GM12878 (cell line): ENCODE data around the gene RNASE13. TPM values are rescaled to one million over a fixed set of nuclear protein-coding genes. Genes with fewer than 3 reads are reported as not detected.

ENCODE experiments used
- ATAC-seq: fragments of 200-7000 bp; cut with Tn5 transposase; 3 replicates; pipeline ENCODE4 v1.9.1; 2020; ENCODE audit warnings: mild to moderate bottlenecking, moderate library complexity
- BruUV-seq: library from RNA; stranded (reverse); fragments of 400-500 nt; replicated peaks from 2 replicates; lab custom pipeline; 2021; lab: Mats Ljungman, UMichigan
- CTCF ChIA-PET: fragments of 300-600 bp; sonication (Branson Sonifier 250); formaldehyde crosslinking; extraction: SDS; loops from one replicate; lab custom pipeline; 2021; ENCODE audit warnings: inconsistent platforms; lab: Yijun Ruan, JAX
- POLR2A ChIA-PET: fragments of 350-600 bp; formaldehyde crosslinking; extraction: SDS; loops from one replicate; lab custom pipeline; 2021; ENCODE audit warnings: inconsistent platforms; lab: Charles Lee
- RAD21 ChIA-PET: fragments of 300-600 bp; sonication (Branson Sonifier 250); formaldehyde crosslinking; loops from one replicate; lab custom pipeline; 2023; ENCODE audit warnings: antibody characterized with exemption; ENCODE audit not compliant: unreplicated experiment; lab: Charles Lee
- SMC1A ChIA-PET: fragments of 300-600 bp; sonication (Branson Sonifier 250); formaldehyde crosslinking; loops from one replicate; lab custom pipeline; 2023; ENCODE audit not compliant: unreplicated experiment, uncharacterized antibody; lab: Charles Lee
- DNase-seq: peaks from one replicate; pipeline ENCODE4 v3.0.0-alpha.2; 2011; ENCODE audit warnings: low read depth, low spot score
- FAIRE-seq: peaks from 3 replicates; lab custom pipeline; 2011; peaks lifted over from hg19 to GRCh38; lab: Jason Lieb, UNC
- H2AFZ ChIP-seq: 2 replicates; pipeline ENCODE4 v1.6.0; 2011; ENCODE audit warnings: low read depth, low read length, control low read depth; ENCODE audit not compliant: control insufficient read depth
- H3K27ac ChIP-seq: 2 replicates; pipeline ENCODE4 v1.5.1; 2011; ENCODE audit warnings: control low read depth; ENCODE audit not compliant: control insufficient read depth, insufficient read depth
- H3K27me3 ChIP-seq, 2 experiments: replicated peaks in 1 of 2; 2 replicates each; pipeline versions ENCODE4 v1.6.0 to v1.6.1; 2011; ENCODE audit warnings: low read length in 1 of 2; ENCODE audit not compliant: control insufficient read depth in 2 of 2, insufficient read depth in 2 of 2
- H3K36me3 ChIP-seq, 2 experiments: 2 replicates each; pipeline ENCODE4 v1.5.1; 2011; ENCODE audit warnings: low read length in 1 of 2; ENCODE audit not compliant: control insufficient read depth in 2 of 2, insufficient read depth in 2 of 2
- H3K4me1 ChIP-seq: 2 replicates; pipeline ENCODE4 v1.6.1; 2011; ENCODE audit warnings: mild to moderate bottlenecking, low read length, moderate library complexity, mixed read lengths; ENCODE audit not compliant: control insufficient read depth, insufficient read depth
- H3K4me2 ChIP-seq: 2 replicates; pipeline ENCODE4 v1.6.0; 2011; ENCODE audit warnings: control low read depth; ENCODE audit not compliant: control insufficient read depth, insufficient read depth
- H3K4me3 ChIP-seq: fragments of 200-600 bp; sonication (generic); 2 replicates; pipeline ENCODE4 v1.5.1; 2016
- H3K79me2 ChIP-seq: 2 replicates; pipeline ENCODE4 v1.6.0; 2011; ENCODE audit warnings: low read length; ENCODE audit not compliant: control insufficient read depth, insufficient read depth
- H3K9ac ChIP-seq: 2 replicates; pipeline ENCODE4 v1.8.0; 2011; ENCODE audit warnings: low read length, control low read depth, mixed read lengths; ENCODE audit not compliant: control insufficient read depth, insufficient read depth
- H3K9me3 ChIP-seq: replicated peaks from 3 replicates; pipeline ENCODE4 v1.5.1; 2011; ENCODE audit warnings: mild to moderate bottlenecking, low read length; ENCODE audit not compliant: control insufficient read depth, insufficient read depth
- H4K20me1 ChIP-seq: 2 replicates; pipeline ENCODE4 v1.6.0; 2011; ENCODE audit not compliant: control insufficient read depth, insufficient read depth
- CHD4 ChIP-seq: fragments of 200-600 bp; sonication (generic); IDR thresholded peaks from 2 replicates; pipeline ENCODE4 v1.6.1; 2016; ENCODE audit warnings: mild to moderate bottlenecking
- EGR1 ChIP-seq, 2 experiments: IDR thresholded peaks; 1 replicate in 1 of 2; 2 replicates in 1 of 2; pipeline ENCODE4 v1.6.1; 2011 to 2012; ENCODE audit warnings: low read depth in 2 of 2, low read length in 2 of 2, borderline replicate concordance in 1 of 2, mild to moderate bottlenecking in 1 of 2, moderate library complexity in 1 of 2
- FOXM1 ChIP-seq: IDR thresholded peaks from 2 replicates; pipeline ENCODE4 v1.6.1; 2012; ENCODE audit warnings: low read depth, mild to moderate bottlenecking, inconsistent platforms, low read length, moderate library complexity
- RAD51 ChIP-seq: fragments of 450-650 bp; IDR thresholded peaks from 2 replicates; pipeline ENCODE4 v1.6.1; 2016; ENCODE audit warnings: moderate library complexity, mild to moderate bottlenecking, inconsistent platforms
- RFX5 ChIP-seq: IDR thresholded peaks from 2 replicates; pipeline ENCODE4 v1.6.1; 2011; ENCODE audit warnings: low read depth, low read length, improper control_type of control experiment
- TCF3 ChIP-seq: IDR thresholded peaks from 2 replicates; pipeline ENCODE4 v1.6.1; 2012; ENCODE audit warnings: low read depth, mild to moderate bottlenecking, low read length, borderline replicate concordance; ENCODE audit not compliant: insufficient read depth
- WGBS: methylation state at CpG from one replicate; pipeline ENCODE4 v1.1.6; 2016; ENCODE audit warnings: low lambda C conversion rate; ENCODE audit not compliant: insufficient replicate concordance, insufficient coverage; ENCODE audit errors: missing lambda C conversion rate; 5-methylcytosine and 5-hydroxymethylcytosine counted together
- in situ Hi-C: fragments of 300-500 bp; cut with MboI; formaldehyde crosslinking; loops from 9 replicates; pipeline ENCODE4 v1.14.3; 2018; ENCODE audit warnings: mixed read lengths
- intact Hi-C: fragments of 100-400 bp; cut with micrococcal nuclease; formaldehyde crosslinking; loops from one replicate; pipeline ENCODE4 v1.14.2; 2022; ENCODE audit not compliant: unreplicated experiment
- polyA plus RNA-seq, 11 experiments: library from polyadenylated mRNA; depleted of rRNA in 4 of 11; unstranded in 6 of 11; stranded (reverse) in 5 of 11; fragments of >200 nt; fragmentation: Nextera tagmentation in 4 of 11; fragmentation: Illumina TruSeq in 1 of 11; extraction: Ambion mirVana in 4 of 11; extraction: Trizol in 1 of 11; gene quantifications; 1 replicate in 1 of 11; 2 replicates in 10 of 11; pipeline versions ENCODE4 v1.2.1 to v1.2.3, GENCODE V29; 2011 to 2016; ENCODE audit warnings: inconsistent platforms in 2 of 11, missing spikeins in 2 of 11, low read depth in 1 of 11
- total RNA-seq, 4 experiments: library from RNA; depleted of rRNA in 3 of 4; stranded (reverse); fragments of >200 nt in 3 of 4; fragmentation: Illumina TruSeq in 1 of 4; extraction: Trizol in 1 of 4; gene quantifications; 2 replicates each; pipeline versions ENCODE4 v1.2.1 to v1.2.3, GENCODE V29; 2013 to 2021
- TF ChIP-seq, protein P1 (sequence below): IDR thresholded peaks from 2 replicates; pipeline ENCODE4 v1.6.1; 2012; ENCODE audit warnings: low read depth, low read length, improper control_type of control experiment
- TF ChIP-seq, protein P2 (sequence below): IDR thresholded peaks from 2 replicates; pipeline ENCODE4 v1.6.1; 2012; ENCODE audit warnings: improper control_type of control experiment, low read depth, low read length; ENCODE audit not compliant: insufficient replicate concordance
- TF ChIP-seq, protein P3 (sequence below): fragments of 450-650 bp; formaldehyde crosslinking; IDR thresholded peaks from 2 replicates; pipeline ENCODE4 v1.4.0; 2022; ENCODE audit warnings: mild to moderate bottlenecking, moderate library complexity

The RNASE13 gene
- total and polyA plus RNA-seq, 10 of the 15 experiments (the other 5 are each of a cell fraction or from before 2014, with no cell fraction given) = not detected

DNA sequence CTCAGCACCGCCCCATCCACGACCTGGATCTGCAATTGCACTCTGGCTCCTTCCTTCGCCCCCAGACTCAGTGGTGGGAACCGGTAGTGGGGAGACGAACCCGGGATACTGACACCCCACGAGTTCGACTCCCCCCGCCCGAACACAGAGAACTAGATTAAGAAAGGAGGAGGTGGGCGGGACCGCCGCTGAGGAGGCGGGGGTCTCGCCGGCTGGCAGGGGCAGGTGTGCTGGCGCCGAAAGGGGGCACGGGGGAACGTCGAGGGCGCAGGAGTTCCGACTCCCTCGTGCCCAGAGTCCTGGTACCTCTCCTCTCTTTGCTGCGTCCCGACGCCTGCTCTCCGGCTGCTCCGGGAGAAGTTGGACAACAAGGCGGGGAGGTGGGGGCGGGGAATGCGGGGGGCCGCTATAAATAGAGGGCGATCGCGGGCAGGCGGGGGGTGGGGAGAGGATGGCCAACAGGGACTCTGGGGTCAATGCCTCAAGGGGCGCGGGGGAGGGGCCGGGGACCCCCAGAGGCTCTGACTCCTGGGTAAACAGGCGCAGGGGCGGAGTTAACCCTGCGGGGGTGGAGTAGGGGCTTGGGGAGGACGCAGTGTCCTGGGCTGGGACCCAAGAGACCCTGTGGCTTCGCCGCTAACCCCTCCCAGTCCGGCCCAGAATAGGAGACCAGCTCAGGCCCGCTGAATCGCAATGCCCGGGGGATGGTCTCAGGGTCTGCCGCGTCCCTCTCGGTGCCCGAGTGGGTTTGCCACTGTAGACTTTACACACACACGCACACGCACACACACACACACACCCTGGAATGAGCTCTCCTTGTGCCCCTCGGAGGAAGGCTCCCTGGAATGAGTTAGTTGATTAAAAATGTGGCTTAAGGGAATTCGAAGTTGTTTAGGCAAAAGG, 9.0 kb downstream of the RNASE13 start:
- no peaks in the 10 kb centered on the region for H4K20me1 ChIP-seq
- no peak overlapping the region for H3K4me3 ChIP-seq
- intact Hi-C loops (no loop called here), in situ Hi-C loops (no loop called here)
- no peak overlapping the region for H2AFZ ChIP-seq
- H3K4me1 ChIP-seq = peaks cover 4% of the 10 kb centered on the region; the same call in 1 of the 2 replicates
- no TSS peak for BruUV-seq
- POLR2A ChIA-PET = interaction anchor here (0.6 kb wide), 1 partner anchor 179 kb away, joined by 4 read pairs; no protein-coding TSS in a partner anchor
- H3K79me2 ChIP-seq = no peaks in the 10 kb centered on the region
- H3K9ac ChIP-seq = no peak overlapping the region
- H3K36me3 ChIP-seq = no peaks in the 10 kb centered on the region
- H3K9me3 ChIP-seq = no peaks in the 10 kb centered on the region
- no peak for ATAC-seq
- H3K4me2 ChIP-seq = peak overlapping the region; percentile 9; the same call in 1 of the 2 replicates
- no peak for FAIRE-seq
- RAD21 ChIA-PET = no interaction called here
- CTCF ChIA-PET = interaction anchor here (0.6 to 1.2 kb wide), 2 partner anchors 11 to 65 kb away, joined by 3 to 6 read pairs; no protein-coding TSS in a partner anchor
- H3K27ac ChIP-seq = no peak overlapping the region
- DNase-seq = no peak
- whole genome bisulfite sequencing = 13% methylated on average over 45 of the region's 58 CpGs
- H3K27me3 ChIP-seq = peaks cover 15 to 20% of the 10 kb centered on the region in 2 experiments
- SMC1A ChIA-PET = interaction anchor here (1.6 kb wide), 1 partner anchor 11 kb away, joined by 3 read pairs; no protein-coding TSS in a partner anchor
- TF ChIP-seq, protein P1, sequence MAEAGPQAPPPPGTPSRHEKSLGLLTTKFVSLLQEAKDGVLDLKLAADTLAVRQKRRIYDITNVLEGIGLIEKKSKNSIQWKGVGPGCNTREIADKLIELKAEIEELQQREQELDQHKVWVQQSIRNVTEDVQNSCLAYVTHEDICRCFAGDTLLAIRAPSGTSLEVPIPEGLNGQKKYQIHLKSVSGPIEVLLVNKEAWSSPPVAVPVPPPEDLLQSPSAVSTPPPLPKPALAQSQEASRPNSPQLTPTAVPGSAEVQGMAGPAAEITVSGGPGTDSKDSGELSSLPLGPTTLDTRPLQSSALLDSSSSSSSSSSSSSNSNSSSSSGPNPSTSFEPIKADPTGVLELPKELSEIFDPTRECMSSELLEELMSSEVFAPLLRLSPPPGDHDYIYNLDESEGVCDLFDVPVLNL = no peak
- TF ChIP-seq EGR1 (IDR thresholded peaks at IDR 0.05; ENCODE audit: borderline replicate concordance in 1 of 2, low read depth in 2 of 2, low read length in 2 of 2) = no peak
- no peak for TF ChIP-seq CHD4
- TF ChIP-seq RAD51 = no peak
- TF ChIP-seq FOXM1 = no peak
- no peak for TF ChIP-seq TCF3
- TF ChIP-seq RFX5 = no peak
- TF ChIP-seq, protein P2, sequence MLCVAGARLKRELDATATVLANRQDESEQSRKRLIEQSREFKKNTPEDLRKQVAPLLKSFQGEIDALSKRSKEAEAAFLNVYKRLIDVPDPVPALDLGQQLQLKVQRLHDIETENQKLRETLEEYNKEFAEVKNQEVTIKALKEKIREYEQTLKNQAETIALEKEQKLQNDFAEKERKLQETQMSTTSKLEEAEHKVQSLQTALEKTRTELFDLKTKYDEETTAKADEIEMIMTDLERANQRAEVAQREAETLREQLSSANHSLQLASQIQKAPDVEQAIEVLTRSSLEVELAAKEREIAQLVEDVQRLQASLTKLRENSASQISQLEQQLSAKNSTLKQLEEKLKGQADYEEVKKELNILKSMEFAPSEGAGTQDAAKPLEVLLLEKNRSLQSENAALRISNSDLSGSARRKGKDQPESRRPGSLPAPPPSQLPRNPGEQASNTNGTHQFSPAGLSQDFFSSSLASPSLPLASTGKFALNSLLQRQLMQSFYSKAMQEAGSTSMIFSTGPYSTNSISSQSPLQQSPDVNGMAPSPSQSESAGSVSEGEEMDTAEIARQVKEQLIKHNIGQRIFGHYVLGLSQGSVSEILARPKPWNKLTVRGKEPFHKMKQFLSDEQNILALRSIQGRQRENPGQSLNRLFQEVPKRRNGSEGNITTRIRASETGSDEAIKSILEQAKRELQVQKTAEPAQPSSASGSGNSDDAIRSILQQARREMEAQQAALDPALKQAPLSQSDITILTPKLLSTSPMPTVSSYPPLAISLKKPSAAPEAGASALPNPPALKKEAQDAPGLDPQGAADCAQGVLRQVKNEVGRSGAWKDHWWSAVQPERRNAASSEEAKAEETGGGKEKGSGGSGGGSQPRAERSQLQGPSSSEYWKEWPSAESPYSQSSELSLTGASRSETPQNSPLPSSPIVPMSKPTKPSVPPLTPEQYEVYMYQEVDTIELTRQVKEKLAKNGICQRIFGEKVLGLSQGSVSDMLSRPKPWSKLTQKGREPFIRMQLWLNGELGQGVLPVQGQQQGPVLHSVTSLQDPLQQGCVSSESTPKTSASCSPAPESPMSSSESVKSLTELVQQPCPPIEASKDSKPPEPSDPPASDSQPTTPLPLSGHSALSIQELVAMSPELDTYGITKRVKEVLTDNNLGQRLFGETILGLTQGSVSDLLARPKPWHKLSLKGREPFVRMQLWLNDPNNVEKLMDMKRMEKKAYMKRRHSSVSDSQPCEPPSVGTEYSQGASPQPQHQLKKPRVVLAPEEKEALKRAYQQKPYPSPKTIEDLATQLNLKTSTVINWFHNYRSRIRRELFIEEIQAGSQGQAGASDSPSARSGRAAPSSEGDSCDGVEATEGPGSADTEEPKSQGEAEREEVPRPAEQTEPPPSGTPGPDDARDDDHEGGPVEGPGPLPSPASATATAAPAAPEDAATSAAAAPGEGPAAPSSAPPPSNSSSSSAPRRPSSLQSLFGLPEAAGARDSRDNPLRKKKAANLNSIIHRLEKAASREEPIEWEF = no peak
- TF ChIP-seq, protein P3, sequence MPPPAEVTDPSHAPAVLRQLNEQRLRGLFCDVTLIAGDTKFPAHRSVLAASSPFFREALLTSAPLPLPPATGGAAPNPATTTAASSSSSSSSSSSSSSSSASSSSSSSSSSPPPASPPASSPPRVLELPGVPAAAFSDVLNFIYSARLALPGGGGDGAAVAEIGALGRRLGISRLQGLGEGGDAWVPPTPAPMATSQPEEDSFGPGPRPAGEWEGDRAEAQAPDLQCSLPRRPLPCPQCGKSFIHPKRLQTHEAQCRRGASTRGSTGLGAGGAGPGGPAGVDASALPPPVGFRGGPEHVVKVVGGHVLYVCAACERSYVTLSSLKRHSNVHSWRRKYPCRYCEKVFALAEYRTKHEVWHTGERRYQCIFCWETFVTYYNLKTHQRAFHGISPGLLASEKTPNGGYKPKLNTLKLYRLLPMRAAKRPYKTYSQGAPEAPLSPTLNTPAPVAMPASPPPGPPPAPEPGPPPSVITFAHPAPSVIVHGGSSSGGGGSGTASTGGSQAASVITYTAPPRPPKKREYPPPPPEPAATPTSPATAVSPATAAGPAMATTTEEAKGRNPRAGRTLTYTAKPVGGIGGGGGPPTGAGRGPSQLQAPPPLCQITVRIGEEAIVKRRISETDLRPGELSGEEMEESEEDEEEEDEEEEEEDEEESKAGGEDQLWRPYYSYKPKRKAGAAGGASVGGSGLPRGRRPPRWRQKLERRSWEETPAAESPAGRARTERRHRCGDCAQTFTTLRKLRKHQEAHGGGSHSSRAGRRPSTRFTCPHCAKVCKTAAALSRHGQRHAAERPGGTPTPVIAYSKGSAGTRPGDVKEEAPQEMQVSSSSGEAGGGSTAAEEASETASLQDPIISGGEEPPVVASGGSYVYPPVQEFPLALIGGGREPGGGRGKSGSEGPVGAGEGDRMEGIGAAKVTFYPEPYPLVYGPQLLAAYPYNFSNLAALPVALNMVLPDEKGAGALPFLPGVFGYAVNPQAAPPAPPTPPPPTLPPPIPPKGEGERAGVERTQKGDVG (CRISPR knock-in tag) = no peak
